Measurements from ENCODE around the gene HELZ2.
A peak's percentile ranks its signal among the peaks of the same experiment; 100 is the strongest.
"Not testable (repeated sequence)": the region's sequence is repeated elsewhere in the genome, so short reads cannot be mapped to it uniquely, and the experiment has no call there.

The HELZ2 gene

DNA sequence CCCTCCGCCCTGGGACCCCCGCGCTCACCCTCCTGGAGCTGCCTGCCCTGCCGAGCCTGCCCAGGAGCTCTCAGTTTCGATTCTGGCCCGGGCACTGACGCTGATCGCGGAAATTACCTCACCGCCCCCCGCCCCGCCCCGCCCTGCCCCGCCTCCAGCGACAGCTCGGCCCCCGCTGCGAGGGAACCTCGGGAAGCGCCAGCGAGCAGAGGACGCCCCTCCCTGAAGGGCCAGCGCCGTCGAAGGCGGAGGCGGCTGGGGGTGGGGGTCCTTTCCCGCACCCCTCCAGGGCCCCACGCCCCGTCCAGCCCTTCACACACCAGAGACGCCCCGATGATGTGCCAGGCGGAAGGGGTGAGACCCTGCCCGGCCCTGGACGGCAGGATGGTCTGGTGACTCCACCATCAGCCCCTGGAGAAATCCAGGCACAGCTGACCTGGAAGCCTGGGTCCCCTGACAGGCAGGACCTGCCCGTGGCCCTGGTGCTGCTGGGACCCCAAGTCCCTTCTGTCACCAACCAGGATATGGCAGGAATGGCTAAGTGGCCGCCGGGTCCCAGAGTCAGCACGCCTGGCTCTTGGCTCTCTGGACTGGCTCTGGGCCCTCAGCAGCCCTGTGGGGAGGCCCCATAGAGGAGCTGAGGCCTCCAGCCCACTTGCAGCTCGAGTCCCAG is at the start of gene HELZ2:
TSS of gene HELZ2 (minus strand) at position 84 of the 673 bp plus-strand sequence. CDS start 1,854 bp downstream, outside the sequence.
- Mint-ChIP-seq H3K27me3 (ENCODE audit: low read depth) (peaks cover 17% of the 10 kb centered on the region), H3K4me3 (peak within 1 kb of the TSS; percentile 88), H3K27ac (peak within 1 kb of the TSS; percentile 88), H3K36me3 (ENCODE audit: low read depth) (peaks cover 1% of the 10 kb centered on the region), H3K4me1 (ENCODE audit: low read depth) (peaks cover 5% of the 10 kb centered on the region), H3K9me3 (no peaks in the 10 kb centered on the region)

DNA sequence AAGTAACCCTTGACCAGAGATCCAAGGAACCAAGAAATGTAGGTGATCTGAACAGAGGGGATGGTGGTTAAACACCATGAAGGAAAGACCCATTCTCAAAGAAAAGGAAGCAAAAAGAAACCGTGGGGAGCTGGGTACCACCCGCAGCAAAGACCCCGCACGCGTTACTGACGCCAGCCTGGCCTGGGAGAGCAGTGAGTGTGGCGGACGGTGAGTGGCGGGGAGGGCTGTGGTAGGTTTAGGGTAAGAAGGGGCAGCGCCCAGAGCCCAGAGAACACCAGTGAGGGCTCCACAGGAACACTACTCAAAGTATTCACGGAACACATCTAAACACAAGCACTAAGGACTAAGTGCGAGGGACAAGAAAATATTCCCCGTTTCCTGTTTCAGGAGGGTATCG is 48.7 kb upstream of the HELZ2 start:
- Mint-ChIP-seq H3K4me1 (ENCODE audit: low read depth) (peaks cover 12% of the 10 kb centered on the region), H3K9me3 (no peaks in the 10 kb centered on the region), H3K27me3 (ENCODE audit: low read depth) (no peaks in the 10 kb centered on the region), H3K27ac (no peak overlapping the region), H3K36me3 (ENCODE audit: low read depth) (peaks cover 11% of the 10 kb centered on the region), H3K4me3 (no peak overlapping the region)

- Mint-ChIP-seq H3K9me3 (no peaks in the 10 kb centered on the region), H3K36me3 (ENCODE audit: low read depth) (peaks cover 11% of the 10 kb centered on the region), H3K27me3 (ENCODE audit: low read depth) (no peaks in the 10 kb centered on the region), H3K4me3 (no peak overlapping the region), H3K4me1 (ENCODE audit: low read depth) (peaks cover 12% of the 10 kb centered on the region), H3K27ac (no peak overlapping the region)
These were observed 48.1 kb upstream of the HELZ2 start for GRCh38 chr20:63622096-63622495.

DNA sequence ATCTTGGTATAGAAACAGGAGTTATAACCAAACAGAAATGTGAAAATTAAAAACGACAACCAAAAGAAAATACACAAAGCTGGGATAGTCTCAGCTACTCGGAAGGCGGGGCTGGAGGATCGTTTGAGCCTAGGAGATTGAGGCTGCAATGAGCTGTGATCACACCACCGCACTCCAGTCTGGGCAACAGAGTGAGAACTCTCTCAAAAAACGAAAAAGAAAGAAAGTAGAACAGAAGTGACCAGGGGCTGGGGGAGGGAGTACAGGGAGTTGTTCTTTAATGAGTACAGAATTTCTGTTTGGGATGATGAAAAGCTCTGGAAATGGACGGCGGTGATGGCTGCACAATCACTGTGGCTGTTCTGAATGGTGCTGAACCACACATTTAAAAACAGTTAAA is 47.0 kb upstream of the HELZ2 start:
- H3K4me3 Mint-ChIP-seq = no peak overlapping the region
- H3K4me1 Mint-ChIP-seq (ENCODE audit: low read depth) = peaks cover 12% of the 10 kb centered on the region
- no peak overlapping the region for H3K27ac Mint-ChIP-seq

GRCh38 chr20:63619505-63619904 is 45.5 kb upstream of the HELZ2 start:
- Mint-ChIP-seq H3K36me3 (ENCODE audit: low read depth) (peaks cover 26% of the 10 kb centered on the region), H3K4me1 (ENCODE audit: low read depth) (peaks cover 6% of the 10 kb centered on the region), H3K27me3 (ENCODE audit: low read depth) (no peaks in the 10 kb centered on the region), H3K9me3 (no peaks in the 10 kb centered on the region), H3K27ac (no peak overlapping the region), H3K4me3 (no peak overlapping the region)

More for the DNA sequence above, 47.0 kb upstream of the HELZ2 start:
- Mint-ChIP-seq H3K36me3 (ENCODE audit: low read depth) (peaks cover 20% of the 10 kb centered on the region), H3K9me3 (no peaks in the 10 kb centered on the region), H3K27me3 (ENCODE audit: low read depth) (no peaks in the 10 kb centered on the region)

DNA sequence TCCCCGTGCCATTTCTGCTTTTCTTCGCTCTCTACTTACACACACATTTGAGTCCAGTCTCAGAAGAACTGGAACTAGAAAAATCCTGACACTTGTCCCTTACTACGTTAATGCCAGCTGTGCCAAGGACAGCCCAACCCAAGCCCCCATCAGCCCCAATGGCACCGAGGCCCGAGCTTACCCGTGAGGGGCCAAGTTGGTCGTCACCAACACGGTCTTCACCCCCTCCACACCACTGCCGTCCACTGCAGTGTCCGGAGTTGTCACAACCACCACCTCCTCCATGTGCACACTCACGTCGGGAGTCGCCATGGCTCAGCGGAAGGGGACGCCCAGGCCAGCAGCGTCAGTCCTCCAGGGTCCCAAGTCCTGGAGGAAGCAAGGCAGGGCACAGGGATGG is 45.0 kb upstream of the HELZ2 start:
- Mint-ChIP-seq H3K9me3 (no peaks in the 10 kb centered on the region), H3K27me3 (ENCODE audit: low read depth) (no peaks in the 10 kb centered on the region), H3K4me3 (no peak overlapping the region), H3K36me3 (ENCODE audit: low read depth) (peaks cover 29% of the 10 kb centered on the region), H3K4me1 (ENCODE audit: low read depth) (peaks cover 6% of the 10 kb centered on the region), H3K27ac (no peak overlapping the region)

- Mint-ChIP-seq H3K4me1 (ENCODE audit: low read depth) (peaks cover 6% of the 10 kb centered on the region), H3K27ac (no peak overlapping the region), H3K36me3 (ENCODE audit: low read depth) (peaks cover 31% of the 10 kb centered on the region), H3K27me3 (ENCODE audit: low read depth) (no peaks in the 10 kb centered on the region), H3K9me3 (no peaks in the 10 kb centered on the region), H3K4me3 (no peak overlapping the region)
These were observed 44.4 kb upstream of the HELZ2 start for GRCh38 chr20:63618291-63618980.

DNA sequence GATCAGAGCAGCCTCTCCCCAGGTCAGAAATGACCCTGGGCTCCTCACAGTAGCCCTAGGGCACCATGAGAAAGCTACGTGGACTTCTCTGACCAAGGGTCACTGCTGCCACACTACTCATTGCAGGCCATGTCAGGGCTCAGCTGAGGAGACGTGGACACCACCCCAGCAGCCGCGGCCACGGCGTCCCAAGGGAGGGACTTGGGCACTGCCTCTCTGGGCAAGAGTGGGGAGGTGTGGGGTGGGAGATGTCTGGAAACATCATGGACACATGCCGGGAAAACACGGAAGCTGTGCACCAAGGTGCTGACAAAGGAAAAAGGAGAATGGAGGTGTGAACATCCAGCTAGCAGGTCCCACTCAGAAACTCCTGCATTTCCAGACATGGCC is 43.8 kb upstream of the HELZ2 start:
- Mint-ChIP-seq H3K4me3 (no peak overlapping the region), H3K27ac (no peak overlapping the region), H3K9me3 (no peaks in the 10 kb centered on the region), H3K27me3 (ENCODE audit: low read depth) (no peaks in the 10 kb centered on the region), H3K4me1 (ENCODE audit: low read depth) (peaks cover 5% of the 10 kb centered on the region), H3K36me3 (ENCODE audit: low read depth) (peaks cover 35% of the 10 kb centered on the region)

- Mint-ChIP-seq H3K4me3 (no peak overlapping the region), H3K4me1 (ENCODE audit: low read depth) (peaks cover 3% of the 10 kb centered on the region), H3K27ac (no peak overlapping the region), H3K9me3 (no peaks in the 10 kb centered on the region), H3K36me3 (ENCODE audit: low read depth) (peaks cover 36% of the 10 kb centered on the region), H3K27me3 (ENCODE audit: low read depth) (no peaks in the 10 kb centered on the region)
These were observed 43.2 kb upstream of the HELZ2 start for GRCh38 chr20:63617092-63617875.

GRCh38 chr20:63613863-63614594 is 40.0 kb upstream of the HELZ2 start:
- not testable (repeated sequence) for H3K9me3 Mint-ChIP-seq, H3K27ac Mint-ChIP-seq

DNA sequence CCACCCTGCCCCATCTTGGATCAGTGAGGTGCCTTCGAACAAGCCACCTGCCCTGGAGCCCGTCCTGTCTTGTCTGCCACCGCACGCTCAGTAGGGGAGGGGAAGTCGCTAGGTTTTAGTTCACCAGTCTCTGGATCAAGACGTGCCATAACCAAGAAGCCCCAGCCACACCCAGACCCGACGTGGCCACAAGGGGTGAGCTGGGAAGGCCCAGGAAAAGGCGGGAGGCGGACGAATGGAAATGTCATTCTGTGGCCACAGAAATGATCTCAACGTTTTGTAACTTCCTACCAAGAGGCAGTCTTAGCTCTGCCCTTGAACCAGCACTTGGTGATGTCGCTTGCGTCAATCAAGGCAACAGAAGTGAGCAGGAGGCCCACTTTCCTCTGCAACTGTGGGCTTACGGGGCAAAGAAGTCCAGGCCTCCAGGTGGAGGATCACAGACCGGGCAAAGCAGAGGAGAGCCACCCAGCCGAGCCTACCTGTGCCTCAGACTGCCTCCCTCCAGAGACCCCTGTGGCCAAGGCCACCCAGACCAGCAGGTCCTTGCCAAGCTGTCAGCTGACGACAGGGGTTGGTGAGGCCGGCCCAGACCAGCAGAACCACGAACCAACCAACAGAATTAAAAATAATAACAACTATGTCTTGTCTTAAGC is 38.4 kb upstream of the HELZ2 start:
- Mint-ChIP-seq H3K36me3 (ENCODE audit: low read depth) (peaks cover 27% of the 10 kb centered on the region), H3K4me3 (no peak overlapping the region), H3K9me3 (no peaks in the 10 kb centered on the region), H3K27me3 (ENCODE audit: low read depth) (no peaks in the 10 kb centered on the region), H3K4me1 (ENCODE audit: low read depth) (no peaks in the 10 kb centered on the region), H3K27ac (no peak overlapping the region)

More at GRCh38 chr20:63613863-63614594, 40.0 kb upstream of the HELZ2 start:
- not testable (repeated sequence) for H3K4me1 Mint-ChIP-seq (ENCODE audit: low read depth); H3K4me3 Mint-ChIP-seq; H3K27me3 Mint-ChIP-seq (ENCODE audit: low read depth)
- peaks cover 36% of the 10 kb centered on the region for H3K36me3 Mint-ChIP-seq (ENCODE audit: low read depth)

DNA sequence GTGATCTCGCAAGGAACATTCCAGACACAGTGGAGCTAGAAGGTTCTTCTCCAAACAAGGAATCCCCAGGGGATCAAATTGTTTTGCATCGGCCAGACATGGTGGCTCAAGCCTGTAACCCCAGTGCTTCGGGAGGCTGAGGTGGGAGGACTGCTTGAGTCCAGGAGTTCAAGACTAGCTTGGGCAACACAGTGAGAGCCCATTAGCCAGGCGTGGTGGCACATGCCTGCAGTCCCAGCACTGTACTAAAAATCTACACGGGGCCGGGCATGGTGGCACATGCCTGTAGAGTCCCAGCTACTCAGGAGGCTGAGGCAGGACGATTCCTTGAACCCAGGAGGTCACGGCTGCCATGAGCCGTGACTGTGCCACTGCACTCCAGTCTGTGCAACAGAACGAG is 37.6 kb upstream of the HELZ2 start:
- no peaks in the 10 kb centered on the region for H3K4me1 Mint-ChIP-seq (ENCODE audit: low read depth)
- no peak overlapping the region for H3K27ac Mint-ChIP-seq
- H3K27me3 Mint-ChIP-seq (ENCODE audit: low read depth) = no peaks in the 10 kb centered on the region

DNA sequence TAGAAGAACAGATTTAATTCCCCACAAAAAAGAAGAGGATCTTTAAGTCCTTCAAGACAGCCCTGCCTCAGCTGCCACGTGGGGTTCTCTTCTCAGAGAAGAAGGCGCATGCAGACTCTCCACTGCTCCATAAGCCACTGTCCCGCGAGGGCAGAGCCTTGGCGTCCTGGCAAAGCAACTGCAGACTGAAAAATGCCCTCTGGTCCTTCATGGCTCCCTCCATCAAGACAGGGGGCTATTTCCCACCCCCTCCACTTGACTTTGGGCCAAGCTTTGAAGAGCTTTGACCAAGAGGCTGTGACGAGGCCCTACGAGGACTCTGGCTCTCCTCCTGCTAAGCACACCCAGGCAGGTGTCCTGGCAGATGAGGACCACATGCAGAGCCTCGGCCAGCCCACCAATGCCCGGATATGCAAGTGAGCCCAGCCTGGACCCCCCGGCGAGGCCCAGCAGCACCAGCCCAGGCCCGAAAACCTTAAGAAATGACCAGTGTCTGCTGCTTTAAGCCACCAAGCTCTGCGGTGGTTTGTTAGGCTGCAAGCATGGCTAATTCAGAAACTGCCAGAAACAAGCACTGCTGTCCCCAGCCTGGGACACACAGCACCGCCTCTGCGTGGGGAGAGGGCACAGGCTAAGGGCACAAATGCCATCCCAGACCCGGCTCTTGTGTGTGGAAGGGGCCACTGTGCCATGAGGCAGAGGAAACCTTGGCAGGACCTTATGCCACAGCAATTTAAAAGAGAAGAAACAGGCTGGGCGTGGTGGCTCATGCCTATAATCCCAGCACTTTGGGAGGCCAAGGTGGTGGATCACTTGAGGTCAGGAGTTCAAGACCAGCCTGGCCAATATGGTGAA is 36.8 kb upstream of the HELZ2 start:
- Mint-ChIP-seq H3K9me3 (no peaks in the 10 kb centered on the region), H3K27me3 (ENCODE audit: low read depth) (no peaks in the 10 kb centered on the region), H3K36me3 (ENCODE audit: low read depth) (peaks cover 18% of the 10 kb centered on the region), H3K4me1 (ENCODE audit: low read depth) (no peaks in the 10 kb centered on the region), H3K4me3 (no peak overlapping the region), H3K27ac (no peak overlapping the region)

More for the DNA sequence above, 37.6 kb upstream of the HELZ2 start:
- Mint-ChIP-seq H3K9me3 (no peaks in the 10 kb centered on the region), H3K4me3 (no peak overlapping the region), H3K36me3 (ENCODE audit: low read depth) (peaks cover 23% of the 10 kb centered on the region)

Measured in T-helper 1 cell treated with Interleukin-12 subunit alpha and Interleukin-12 subunit beta and Interleukin-4 antibody, amounts not matched to agents 30 μg/mL and 1 μg/mL, for 36 hours (primary cell).